Fibroblast of skin of scalp (primary cell): ENCODE measurements around the gene INTS11.

Source experiments
- DNase-seq: peaks from one replicate; pipeline ENCODE4 v3.0.0-alpha.2; 2013

Gene INTS11

GRCh38 chr1:1343811-1344421 lies 19.5 kb upstream of the INTS11 start:
- DNase-seq: no peak

DNA sequence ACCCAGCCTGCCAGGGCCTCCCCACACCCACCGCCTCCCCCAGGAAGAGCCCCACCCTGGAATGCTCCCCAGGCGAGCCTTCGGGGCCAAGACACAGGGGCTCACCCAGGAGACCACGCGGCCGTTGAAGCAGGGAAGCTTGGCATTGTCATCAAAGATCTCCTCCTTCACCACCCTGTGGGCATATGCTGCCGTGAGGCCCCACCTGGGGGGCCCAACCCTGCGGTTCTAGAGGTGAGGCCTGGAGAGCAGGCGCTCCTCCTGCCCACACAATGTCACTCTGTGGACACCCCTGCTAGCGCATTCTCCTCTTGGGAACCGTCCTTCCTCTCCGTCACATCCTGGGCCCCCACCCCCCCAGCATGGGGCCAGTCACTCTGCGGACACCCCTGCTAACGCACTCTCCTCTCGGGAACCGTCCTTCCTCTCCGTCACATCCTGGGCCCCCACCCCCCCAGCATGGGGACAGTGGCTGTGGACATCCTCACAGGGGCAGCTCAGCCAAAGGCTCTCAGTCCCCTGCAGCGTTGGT lies 18.2 kb upstream of the INTS11 start:
- no peak for DNase-seq

GRCh38 chr1:1342061-1342562 lies 17.7 kb upstream of the INTS11 start:
- DNase-seq: no peak

- no peak for DNase-seq
Observed at GRCh38 chr1:1341549-1342021, 17.1 kb upstream of the INTS11 start.

GRCh38 chr1:1340791-1341548 lies 16.5 kb upstream of the INTS11 start:
- DNase-seq: no peak

DNA sequence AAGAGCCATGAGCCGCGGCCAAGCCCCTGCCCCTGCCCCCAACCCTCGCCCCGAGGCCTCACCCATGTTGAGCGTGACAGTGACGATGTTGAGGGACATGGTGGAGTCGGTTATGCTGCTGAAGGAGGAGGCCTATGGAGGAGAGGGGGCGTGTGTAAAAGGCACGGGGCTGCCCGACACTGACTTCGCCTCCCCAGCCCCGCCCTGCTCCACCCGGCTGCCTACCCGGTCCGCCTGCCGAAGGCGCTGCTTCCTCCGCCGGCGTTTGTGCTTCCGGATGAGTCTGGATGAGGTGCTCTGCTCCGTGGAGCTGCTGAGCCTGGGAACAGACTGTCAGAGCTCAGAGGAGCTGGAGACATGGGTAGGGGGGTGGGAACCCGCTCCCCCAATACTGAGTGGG lies 15.7 kb upstream of the INTS11 start:
- no peak for DNase-seq

DNA sequence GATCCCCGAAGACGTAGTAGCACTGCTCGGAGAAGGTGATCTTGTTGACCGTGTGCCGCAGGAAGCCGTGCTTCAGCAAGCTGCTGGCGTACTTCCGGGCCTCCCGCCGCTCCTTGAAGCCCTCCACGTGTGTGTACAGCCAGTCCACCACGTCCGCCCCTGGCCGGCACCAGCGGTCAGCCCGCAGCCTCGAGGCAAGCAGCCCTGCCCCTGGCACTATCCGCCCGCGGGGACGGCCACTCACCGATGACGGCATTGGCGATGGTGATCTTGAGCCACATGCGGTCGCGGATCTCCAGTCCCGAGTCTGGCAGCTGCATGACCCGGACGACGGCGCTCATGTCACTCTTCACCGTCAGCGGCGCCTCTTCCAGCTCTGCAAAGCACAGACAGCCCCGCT lies 13.8 kb upstream of the INTS11 start:
- DNase-seq: no peak

- no peak for DNase-seq
Observed at GRCh38 chr1:1337793-1338147, 13.3 kb upstream of the INTS11 start.

- no peak for DNase-seq
Observed at GRCh38 chr1:1336931-1337792, 12.7 kb upstream of the INTS11 start.

DNA sequence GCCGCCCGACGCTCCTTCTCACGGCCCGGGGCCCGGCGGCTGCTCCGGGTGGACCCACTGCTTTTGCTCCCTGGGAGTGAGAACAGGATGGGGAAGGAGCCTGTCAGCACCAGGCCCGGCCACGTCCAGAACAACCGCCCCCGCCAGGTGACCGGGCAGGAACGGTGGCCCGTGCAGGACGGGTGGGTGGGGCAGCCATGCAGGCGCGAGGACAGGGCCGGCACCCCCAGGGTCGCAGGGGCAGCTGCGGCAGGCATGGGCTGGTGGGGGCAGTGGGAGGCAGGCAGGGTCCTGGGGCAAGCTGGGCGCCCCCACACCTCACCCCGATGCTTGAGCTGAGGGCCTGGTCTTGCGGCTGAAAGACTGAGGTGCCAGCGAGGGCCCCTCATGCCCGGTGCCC lies 12.0 kb upstream of the INTS11 start:
- DNase-seq: no peak

DNA sequence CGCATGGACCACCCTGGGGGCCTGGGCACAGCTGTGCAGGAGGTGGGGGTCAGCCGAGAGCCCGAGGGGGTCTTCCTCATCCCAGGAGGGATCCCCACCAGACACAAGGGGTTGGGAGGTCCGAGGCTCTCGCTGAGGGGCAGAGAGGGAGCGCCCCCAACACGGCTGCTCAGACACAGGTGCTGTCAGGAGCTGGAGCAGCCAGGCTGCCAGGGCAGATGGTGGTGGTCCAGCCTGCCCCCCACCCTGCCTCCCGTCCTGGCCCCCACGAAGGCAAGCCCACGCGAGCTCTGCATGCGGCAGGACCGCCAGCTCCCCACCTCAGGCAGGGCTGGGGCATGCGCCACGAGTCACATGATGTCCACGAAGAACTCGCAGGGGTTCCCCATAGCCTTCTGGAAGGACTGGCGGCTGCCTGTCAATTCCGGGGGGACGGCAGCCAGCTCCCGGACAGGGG lies 11.4 kb upstream of the INTS11 start:
- DNase-seq: no peak

GRCh38 chr1:1335283-1335682 lies 10.8 kb upstream of the INTS11 start:
- no peak for DNase-seq

GRCh38 chr1:1334835-1335234 lies 10.4 kb upstream of the INTS11 start:
- no peak for DNase-seq

DNA sequence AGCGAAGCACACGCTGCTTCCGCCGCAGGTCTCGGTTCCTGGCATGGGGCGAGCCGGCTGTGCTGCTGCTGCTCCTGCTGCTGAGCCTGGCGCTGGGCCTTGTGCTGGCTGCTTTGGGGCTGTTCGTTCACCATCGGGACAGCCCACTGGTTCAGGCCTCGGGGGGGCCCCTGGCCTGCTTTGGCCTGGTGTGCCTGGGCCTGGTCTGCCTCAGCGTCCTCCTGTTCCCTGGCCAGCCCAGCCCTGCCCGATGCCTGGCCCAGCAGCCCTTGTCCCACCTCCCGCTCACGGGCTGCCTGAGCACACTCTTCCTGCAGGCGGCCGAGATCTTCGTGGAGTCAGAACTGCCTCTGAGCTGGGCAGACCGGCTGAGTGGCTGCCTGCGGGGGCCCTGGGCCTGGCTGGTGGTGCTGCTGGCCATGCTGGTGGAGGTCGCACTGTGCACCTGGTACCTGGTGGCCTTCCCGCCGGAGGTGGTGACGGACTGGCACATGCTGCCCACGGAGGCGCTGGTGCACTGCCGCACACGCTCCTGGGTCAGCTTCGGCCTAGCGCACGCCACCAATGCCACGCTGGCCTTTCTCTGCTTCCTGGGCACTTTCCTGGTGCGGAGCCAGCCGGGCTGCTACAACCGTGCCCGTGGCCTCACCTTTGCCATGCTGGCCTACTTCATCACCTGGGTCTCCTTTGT lies 9.2 kb upstream of the INTS11 start:
- no peak for DNase-seq

DNA sequence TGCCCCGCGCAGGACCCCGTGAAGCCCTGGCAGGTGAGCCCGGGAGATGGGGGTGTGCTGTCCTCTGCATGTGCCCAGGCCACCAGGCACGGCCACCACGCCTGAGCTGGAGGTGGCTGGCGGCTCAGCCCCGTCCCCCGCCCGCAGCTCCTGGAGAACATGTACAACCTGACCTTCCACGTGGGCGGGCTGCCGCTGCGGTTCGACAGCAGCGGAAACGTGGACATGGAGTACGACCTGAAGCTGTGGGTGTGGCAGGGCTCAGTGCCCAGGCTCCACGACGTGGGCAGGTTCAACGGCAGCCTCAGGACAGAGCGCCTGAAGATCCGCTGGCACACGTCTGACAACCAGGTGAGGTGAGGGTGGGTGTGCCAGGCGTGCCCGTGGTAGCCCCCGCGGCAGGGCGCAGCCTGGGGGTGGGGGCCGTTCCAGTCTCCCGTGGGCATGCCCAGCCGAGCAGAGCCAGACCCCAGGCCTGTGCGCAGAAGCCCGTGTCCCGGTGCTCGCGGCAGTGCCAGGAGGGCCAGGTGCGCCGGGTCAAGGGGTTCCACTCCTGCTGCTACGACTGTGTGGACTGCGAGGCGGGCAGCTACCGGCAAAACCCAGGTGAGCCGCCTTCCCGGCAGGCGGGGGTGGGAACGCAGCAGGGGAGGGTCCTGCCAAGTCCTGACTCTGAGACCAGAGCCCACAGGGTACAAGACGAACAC lies 8.5 kb upstream of the INTS11 start:
- DNase-seq: no peak

DNA sequence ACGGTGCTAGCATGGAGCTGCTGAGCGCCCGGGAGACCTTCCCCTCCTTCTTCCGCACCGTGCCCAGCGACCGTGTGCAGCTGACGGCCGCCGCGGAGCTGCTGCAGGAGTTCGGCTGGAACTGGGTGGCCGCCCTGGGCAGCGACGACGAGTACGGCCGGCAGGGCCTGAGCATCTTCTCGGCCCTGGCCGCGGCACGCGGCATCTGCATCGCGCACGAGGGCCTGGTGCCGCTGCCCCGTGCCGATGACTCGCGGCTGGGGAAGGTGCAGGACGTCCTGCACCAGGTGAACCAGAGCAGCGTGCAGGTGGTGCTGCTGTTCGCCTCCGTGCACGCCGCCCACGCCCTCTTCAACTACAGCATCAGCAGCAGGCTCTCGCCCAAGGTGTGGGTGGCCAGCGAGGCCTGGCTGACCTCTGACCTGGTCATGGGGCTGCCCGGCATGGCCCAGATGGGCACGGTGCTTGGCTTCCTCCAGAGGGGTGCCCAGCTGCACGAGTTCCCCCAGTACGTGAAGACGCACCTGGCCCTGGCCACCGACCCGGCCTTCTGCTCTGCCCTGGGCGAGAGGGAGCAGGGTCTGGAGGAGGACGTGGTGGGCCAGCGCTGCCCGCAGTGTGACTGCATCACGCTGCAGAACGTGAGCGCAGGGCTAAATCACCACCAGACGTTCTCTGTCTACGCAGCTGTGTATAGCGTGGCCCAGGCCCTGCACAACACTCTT lies 7.7 kb upstream of the INTS11 start:
- DNase-seq: no peak

GRCh38 chr1:1331068-1331965 lies 6.9 kb upstream of the INTS11 start, which contains the start of gene TAS1R3:
TSS of gene TAS1R3 (plus strand) at chr1:1331280. CDS start at chr1:1331346, 66 bp downstream.
- no peak for DNase-seq

GRCh38 chr1:1330366-1331067 lies 6.1 kb upstream of the INTS11 start:
- no peak for DNase-seq
